Occipital lobe (tissue), 2 donors: ENCODE data around the gene MPIG6B. TPM values are rescaled to one million over a fixed set of nuclear protein-coding genes. Genes with fewer than 3 reads are reported as not detected.

Experiments
- DNase-seq: peaks from one replicate; lab custom pipeline; 2025; lab: John Stamatoyannopoulos, UW
- total RNA-seq: library from RNA; depleted of rRNA; stranded (reverse); fragments of >200 nt; gene quantifications from one replicate; pipeline ENCODE4 v1.2.3, GENCODE V29; 2014

The MPIG6B gene
- total RNA-seq, 1 donor from 2014 or later, result not detected

DNA sequence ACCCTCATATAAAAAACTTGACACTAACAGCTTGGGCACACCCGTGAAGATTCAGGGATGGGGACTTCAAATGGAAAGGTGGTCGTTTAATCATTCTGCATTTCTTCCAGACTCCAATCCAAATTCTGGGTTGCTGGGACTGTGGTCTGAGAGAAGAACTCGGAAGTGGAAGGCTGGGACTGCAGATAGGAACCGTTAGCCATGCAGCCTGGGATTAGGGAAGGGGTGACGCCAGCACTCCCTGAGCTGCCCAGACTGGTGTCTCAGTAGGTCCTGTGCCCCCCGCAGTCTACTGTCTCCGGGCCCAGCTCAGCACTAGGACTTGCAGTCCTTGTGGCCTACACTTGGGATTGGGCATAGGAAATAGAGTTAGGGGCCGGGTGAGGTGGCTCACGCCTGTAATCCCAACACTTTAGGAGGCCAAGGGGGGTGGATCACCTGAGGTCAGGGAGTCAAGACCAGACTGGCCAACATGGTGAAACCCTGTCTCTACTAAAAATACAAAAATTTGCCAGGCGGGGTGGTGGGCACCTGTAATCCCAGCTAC, 13.7 kb downstream of the MPIG6B start:
- DNase-seq, result no peak

DNA sequence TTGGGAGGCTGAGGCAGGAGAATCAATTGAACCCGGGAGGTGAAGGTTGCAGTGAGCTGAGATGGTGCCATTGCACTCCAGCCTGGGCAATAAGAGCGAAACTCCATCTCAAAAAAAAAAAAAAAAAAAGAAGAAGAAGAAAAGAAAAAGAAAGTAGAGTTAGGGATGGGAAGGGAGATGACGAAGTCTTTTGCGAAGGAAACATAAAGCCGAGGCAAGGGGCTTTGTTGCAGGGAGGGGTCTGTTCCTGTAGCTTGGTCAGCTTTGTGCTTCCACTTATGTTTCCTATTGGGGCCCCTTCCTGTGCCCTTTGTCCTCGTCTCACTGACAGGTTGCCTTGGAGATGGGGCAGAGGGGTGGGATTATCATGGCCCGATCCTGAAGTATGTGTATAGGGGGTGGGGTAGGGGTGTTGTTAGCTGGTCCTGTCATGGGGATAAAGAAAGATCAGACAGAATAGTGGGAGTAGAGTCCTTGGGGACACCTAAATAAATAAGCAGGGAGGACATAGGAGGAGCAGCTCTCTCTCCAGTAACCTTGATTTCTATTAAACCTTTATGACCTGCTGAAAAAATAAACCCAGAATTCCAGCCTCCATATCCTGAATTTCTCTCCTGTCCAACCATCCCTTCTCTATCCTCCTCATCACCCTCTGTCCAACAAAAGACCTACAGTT, 14.3 kb downstream of the MPIG6B start:
- no peak for DNase-seq

DNA sequence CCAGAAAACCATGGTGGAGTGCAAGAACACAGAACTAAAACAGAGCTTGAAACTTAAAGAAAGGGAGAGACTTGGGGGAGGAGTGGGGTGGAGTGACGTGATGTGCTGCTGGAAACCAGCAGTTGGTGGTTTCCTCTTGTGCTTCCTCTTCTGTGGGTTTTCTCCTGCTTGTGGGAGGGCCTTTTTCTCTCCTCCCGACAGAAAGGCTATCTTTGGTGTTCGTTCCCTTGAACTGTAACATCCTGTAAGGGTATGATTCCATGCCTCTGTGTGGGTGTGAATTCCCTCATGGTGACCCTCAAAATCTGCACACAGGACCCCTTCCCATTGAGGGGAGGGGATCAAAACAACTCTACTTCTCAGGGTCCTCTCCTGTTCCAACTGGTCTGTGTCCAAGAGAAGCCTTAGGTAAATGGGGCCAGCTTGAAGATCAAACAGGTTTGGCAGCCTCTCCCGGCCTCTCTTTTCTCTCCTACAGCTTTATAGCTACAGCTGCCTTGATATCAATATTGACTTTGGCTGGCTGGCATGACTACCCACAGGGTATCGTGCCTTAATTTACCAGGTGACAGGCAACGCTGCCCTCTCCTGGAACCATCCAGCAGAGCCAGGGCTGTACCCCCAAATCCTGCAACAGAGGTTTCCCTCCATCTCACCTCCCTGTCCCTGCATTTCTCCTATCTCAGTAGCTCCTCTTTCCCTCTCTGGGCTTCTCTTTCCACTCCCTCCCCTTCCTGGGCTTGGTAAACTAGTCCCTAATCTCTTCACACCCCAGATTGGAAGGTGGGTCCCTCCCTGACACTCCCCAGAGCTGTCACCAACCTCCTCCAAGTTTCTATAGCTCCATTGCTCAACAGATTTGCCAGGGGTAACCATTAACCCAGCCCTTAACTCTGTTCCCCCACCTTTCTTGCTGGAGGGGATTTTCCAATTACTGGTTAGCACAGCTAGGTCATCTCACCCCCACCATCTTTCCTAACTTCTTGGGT, 15.1 kb downstream of the MPIG6B start:
- DNase-seq, result no peak

DNA sequence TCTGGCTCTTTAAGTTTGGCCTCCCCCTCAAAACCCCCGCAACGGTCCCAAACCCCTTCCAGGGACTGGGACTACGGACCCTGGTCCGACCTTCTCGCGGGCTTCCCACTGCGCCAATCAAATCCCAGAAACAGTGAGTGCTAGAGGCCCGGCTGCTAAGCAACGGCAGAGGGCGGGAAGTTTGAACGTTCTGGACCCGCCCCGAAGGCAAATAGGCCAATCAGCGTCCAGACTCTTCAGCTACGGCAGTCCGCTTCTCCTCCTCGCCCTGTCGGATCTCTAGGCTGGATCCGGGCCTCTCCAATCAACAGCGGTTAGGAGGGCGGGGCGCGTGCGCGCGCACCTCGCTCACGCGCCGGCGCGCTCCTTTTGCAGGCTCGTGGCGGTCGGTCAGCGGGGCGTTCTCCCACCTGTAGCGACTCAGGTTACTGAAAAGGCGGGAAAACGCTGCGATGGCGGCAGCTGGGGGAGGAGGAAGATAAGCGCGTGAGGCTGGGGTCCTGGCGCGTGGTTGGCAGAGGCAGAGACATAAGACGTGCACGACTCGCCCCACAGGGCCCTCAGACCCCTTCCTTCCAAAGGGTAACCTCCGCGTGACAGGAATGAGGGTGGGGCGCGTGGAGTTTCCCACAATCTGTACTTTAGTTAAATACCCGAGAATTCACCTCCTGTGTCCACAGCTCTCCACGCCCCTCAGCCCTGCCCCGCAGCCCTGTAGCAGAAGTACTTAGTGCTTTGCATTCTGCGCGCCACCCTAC, 16.6 kb downstream of the MPIG6B start, which contains the start of gene MSH5:
Gene MSH5 (plus strand): TSS at position 367 of the 758 bp plus-strand sequence. CDS start 462 bp downstream, outside the sequence.
- peak; percentile 97 for DNase-seq

GRCh38 chr6:31740397-31741223, 17.4 kb downstream of the MPIG6B start:
- DNase-seq, result no peak

DNA sequence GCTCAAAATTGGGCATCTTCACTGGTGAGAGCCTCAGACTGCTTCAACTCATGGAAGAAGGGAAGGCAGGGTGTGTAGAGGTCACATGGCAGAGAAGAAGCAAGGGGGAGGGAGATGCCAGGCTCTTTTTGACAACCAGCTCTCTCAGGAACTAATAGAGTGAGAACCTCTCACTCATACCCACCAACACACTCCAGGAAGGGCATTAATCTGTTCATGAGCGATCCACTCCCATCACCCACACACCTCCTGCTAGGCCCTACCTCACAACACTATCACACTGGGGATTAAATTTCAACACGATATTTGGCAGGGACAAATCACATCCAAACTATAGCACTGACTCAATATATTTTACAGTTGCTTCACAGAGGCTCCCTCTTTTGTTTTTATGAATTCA, 18.6 kb downstream of the MPIG6B start:
- DNase-seq, result no peak

DNA sequence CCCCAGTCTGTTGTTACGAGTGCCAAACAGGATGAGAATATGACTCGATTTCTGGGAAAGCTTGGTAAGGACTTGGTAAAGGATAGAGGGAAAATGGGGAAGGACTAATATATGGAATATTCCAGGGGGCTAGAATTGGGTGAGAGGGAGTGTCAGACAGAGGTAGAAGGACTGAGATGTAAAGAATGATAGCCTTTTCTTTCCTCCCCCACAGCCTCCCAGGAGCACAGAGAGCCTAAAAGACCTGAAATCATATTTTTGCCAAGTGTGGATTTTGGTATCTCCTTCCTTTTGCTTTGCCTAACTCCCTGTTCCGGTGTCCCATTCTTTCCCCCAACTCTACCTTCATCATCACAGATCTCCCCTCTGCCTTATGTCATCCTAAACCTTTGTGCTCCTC, 19.7 kb downstream of the MPIG6B start:
- no peak for DNase-seq

- no peak for DNase-seq
Measured at GRCh38 chr6:31744422-31744821, 21.2 kb downstream of the MPIG6B start.

- no peak for DNase-seq
Measured at GRCh38 chr6:31749301-31750036, 26.3 kb downstream of the MPIG6B start.

DNA sequence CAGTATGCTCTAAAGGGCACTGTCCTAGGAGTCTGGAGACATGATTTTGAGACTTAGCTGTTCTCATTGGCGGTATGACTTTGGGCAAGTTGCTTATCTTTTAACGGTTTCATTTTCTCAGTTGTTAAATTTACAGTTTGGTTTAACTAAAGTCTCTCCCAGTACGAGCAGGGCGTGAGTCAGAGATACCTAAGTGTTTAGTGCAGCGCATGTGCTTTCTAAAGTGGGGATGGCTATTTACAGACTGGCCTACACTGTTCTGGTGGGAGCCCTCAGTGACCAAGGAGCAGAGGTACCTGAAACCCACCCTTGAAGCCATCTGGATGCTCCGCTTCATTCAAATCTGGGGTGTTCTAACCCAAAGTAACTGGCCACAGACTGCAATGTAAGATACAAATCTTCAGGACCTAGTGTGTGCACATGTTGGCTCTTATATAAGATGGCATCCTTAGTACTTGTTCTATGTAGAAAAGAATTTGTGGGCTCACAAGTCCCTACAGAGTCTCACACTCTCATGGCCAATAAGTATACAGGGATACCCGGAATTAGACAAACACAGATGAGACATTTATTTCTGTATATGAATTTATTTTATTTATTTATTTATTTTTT, 27.3 kb downstream of the MPIG6B start:
- DNase-seq, result no peak

GRCh38 chr6:31752739-31753319, 29.7 kb downstream of the MPIG6B start:
- no peak for DNase-seq

GRCh38 chr6:31758281-31758680, 35.1 kb downstream of the MPIG6B start:
- no peak for DNase-seq

- no peak for DNase-seq
Measured at GRCh38 chr6:31760790-31761189, 37.6 kb downstream of the MPIG6B start.

DNA sequence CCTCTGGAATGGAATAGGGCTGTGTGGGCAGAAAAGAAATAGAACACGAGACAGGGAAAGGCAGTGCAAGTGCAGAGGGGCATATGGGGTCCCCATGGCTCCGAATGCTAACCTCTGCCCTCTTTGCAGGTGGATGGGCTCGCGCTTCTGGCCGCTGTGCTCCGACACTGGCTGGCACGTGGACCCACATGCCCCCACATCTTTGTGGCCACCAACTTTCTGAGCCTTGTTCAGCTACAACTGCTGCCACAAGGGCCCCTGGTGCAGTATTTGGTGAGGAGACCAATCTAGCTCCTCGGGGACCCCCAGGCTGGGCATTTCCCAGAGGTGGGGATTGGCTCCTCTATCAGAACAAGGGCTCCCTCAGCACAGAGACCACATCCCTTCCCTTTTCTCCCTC, 38.2 kb downstream of the MPIG6B start:
- no peak for DNase-seq

DNA sequence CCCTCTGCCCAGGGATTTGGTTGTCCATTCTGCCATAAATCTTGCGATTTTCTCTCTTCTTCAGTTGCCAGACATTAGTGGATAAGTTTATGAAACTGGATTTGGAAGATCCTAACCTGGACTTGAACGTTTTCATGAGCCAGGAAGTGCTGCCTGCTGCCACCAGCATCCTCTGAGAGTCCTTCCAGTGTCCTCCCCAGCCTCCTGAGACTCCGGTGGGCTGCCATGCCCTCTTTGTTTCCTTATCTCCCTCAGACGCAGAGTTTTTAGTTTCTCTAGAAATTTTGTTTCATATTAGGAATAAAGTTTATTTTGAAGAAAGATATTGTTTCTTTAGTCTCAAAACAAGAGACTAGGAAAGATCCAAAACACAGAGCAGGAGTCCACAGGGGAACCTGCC, 39.2 kb downstream of the MPIG6B start, which contains the start of gene SAPCD1:
Gene SAPCD1 (plus strand): TSS at position 301 of the 400 bp plus-strand sequence. CDS start 399 bp downstream, outside the sequence.
- no peak for DNase-seq

GRCh38 chr6:31762878-31763618, 39.9 kb downstream of the MPIG6B start:
- DNase-seq, result no peak

GRCh38 chr6:31763619-31763940, 40.4 kb downstream of the MPIG6B start:
- DNase-seq, result no peak

- DNase-seq, result no peak
Measured at GRCh38 chr6:31764198-31764597, 41.0 kb downstream of the MPIG6B start.
